Thoracic aorta (tissue), 2 donors: ENCODE results near the gene TGM2. TPM values are rescaled to one million over a fixed set of nuclear protein-coding genes. Genes with fewer than 3 reads are reported as not detected.

Experiments
- ATAC-seq: fragments of 150-250 bp; one replicate; pipeline ENCODE4 v1.8.0; 2017; ENCODE audit warnings: low read depth; ENCODE audit not compliant: insufficient number of reproducible peaks, low FRiP score
- DNase-seq: peaks from one replicate; pipeline ENCODE4 v3.0.0-alpha.2; 2020; ENCODE audit warnings: low spot score
- H3K27ac ChIP-seq, 2 donors: fragments of 200-600 bp; sonication (generic); 1 replicate in 1 of 2; 2 replicates in 1 of 2; pipeline ENCODE4 v1.5.1; 2016; ENCODE audit warnings: mild to moderate bottlenecking in 2 of 2, moderate library complexity in 2 of 2
- H3K27me3 ChIP-seq: fragments of 200-600 bp; sonication (generic); replicated peaks from 2 replicates; pipeline ENCODE4 v1.6.0; 2016; ENCODE audit warnings: mild to moderate bottlenecking; ENCODE audit not compliant: insufficient read depth
- H3K36me3 ChIP-seq: fragments of 200-600 bp; sonication (generic); one replicate; pipeline ENCODE4 v1.5.1; 2016
- H3K4me1 ChIP-seq, 2 donors: fragments of 200-600 bp; sonication (generic); 1 replicate in 1 of 2; 2 replicates in 1 of 2; pipeline versions ENCODE4 v1.5.1 to v1.6.0; 2016; ENCODE audit warnings: low read depth in 2 of 2, mild to moderate bottlenecking in 1 of 2; ENCODE audit not compliant: control insufficient read depth in 1 of 2
- H3K4me3 ChIP-seq: fragments of 200-600 bp; sonication (generic); 2 replicates; pipeline ENCODE4 v1.5.1; 2016; ENCODE audit warnings: mild to moderate bottlenecking
- H3K9me3 ChIP-seq: fragments of 200-600 bp; sonication (generic); 2 replicates; pipeline ENCODE4 v1.5.1; 2016
- CTCF ChIP-seq: fragments of 200-600 bp; sonication (generic); IDR thresholded peaks from one replicate; pipeline ENCODE4 v1.5.1; 2019; ENCODE audit warnings: antibody characterized with exemption
- total RNA-seq, 2 donors: library from RNA; depleted of rRNA; stranded (reverse); fragments of >200 nt; gene quantifications; one replicate each; pipeline versions ENCODE4 v1.1.0 to v1.2.3, GENCODE V29; 2016

The TGM2 gene
- total RNA-seq, 2 donors from 2014 or later, result 371 to 755 TPM

GRCh38 chr20:38202982-38203293 is 37.9 kb upstream of the TGM2 start:
- TF ChIP-seq CTCF, result no peak
- Histone ChIP-seq H3K27ac (no peak overlapping the region), H3K9me3 (no peaks in the 10 kb centered on the region), H3K4me1 (no peaks in the 10 kb centered on the region), H3K4me3 (no peak overlapping the region), H3K27me3 (no peaks in the 10 kb centered on the region), H3K36me3 (no peaks in the 10 kb centered on the region)
- DNase-seq (no peak), ATAC-seq (no peak)

DNA sequence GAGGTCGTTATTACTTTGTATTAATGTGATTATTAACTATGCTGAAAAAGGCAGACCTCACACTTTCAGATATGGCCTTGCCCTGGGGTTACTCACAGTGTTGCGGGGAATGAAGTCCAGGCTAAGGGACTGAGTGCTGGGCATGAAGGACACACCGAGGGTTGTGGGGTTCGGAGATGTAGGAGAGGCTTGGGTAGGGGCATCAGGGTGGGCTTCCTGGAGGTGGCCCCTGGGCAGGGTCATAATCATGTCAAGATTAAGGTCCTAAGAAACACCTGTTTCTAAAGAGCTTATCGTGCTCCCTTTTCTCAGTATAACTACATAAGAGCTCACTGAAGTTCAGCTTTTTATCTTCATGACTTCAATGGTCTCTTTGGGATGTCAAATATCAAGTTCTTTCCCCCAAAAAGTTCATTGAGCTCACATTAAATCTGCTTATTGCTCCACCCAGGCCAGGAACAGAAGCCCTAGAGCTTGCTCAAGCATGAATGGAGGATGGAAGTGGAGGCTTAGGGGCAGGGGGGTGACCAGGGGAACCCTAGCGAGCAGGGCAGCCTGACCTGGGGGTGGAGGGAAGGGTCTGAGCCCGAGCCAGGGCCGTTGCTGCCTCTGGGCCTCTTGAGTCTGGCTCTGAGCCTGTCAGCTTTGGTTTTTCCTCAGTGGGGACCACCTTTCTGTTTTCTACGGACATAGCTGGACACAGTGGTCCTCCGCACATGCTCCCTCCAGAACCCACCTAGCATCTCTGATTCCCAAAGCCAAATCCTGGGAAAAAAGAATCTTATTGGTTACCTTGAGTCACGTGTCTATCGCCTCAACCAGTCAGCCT is 37.3 kb upstream of the TGM2 start:
- no peak for ATAC-seq
- DNase-seq, result no peak

DNA sequence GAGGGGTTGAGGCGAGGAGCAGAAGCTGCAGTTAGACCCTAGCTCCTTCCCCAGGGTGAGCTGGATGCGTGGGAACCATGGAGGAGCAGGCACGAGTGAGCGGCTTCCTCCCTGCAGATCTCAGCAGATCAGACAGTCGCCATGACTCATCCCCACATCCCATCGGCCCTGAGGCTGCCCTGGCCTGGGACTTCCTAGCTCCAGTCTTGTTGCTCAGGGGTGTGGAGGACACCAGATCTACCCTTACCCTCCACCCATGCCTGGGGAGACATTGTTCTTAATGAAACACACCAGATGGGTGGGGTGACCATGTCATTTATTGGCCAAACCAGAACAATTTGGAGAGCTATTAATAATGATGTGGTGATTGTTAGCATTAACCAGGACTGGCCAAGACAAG is 36.3 kb upstream of the TGM2 start:
- ATAC-seq, result no peak
- Histone ChIP-seq H3K4me1 (peaks cover 2 to 6% of the 10 kb centered on the region in 2 donors), H3K27ac (no peak overlapping the region), H3K4me3 (no peak overlapping the region), H3K9me3 (no peaks in the 10 kb centered on the region), H3K36me3 (no peaks in the 10 kb centered on the region), H3K27me3 (no peaks in the 10 kb centered on the region)
- DNase-seq, result no peak
- TF ChIP-seq CTCF, result no peak

More for the DNA sequence above, 37.3 kb upstream of the TGM2 start:
- no peak overlapping the region for H3K27ac ChIP-seq
- no peak overlapping the region for H3K4me3 ChIP-seq
- TF ChIP-seq CTCF, result no peak
- H3K9me3 ChIP-seq, result no peaks in the 10 kb centered on the region
- H3K27me3 ChIP-seq, result no peaks in the 10 kb centered on the region
- H3K36me3 ChIP-seq, result no peaks in the 10 kb centered on the region
- no peaks in the 10 kb centered on the region for H3K4me1 ChIP-seq

DNA sequence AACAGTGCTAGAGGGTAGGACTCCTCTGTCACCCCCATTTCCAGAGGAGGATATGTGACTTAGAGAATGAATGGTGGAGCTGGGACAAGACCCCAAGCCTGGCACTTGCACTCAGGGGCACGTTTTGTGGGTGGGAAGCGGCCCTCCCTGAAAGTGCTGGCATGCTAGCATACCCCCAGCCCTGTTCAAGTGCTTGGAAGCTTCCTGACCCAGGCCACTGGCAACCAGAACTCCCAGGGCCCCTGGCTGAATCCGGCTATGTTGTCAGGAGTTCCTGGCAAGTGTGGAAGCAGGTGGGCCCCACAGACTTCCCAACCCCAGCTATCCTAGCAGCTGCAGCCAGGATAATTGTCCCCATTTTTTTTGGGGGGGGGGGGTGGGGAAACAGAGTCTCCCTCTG is 35.6 kb upstream of the TGM2 start:
- Histone ChIP-seq H3K27ac (no peak overlapping the region), H3K36me3 (no peaks in the 10 kb centered on the region), H3K4me3 (no peak overlapping the region), H3K27me3 (no peaks in the 10 kb centered on the region), H3K4me1 (peaks cover 2 to 13% of the 10 kb centered on the region in 2 donors), H3K9me3 (no peaks in the 10 kb centered on the region)
- ATAC-seq (no peak), DNase-seq (no peak)
- TF ChIP-seq CTCF, result no peak

DNA sequence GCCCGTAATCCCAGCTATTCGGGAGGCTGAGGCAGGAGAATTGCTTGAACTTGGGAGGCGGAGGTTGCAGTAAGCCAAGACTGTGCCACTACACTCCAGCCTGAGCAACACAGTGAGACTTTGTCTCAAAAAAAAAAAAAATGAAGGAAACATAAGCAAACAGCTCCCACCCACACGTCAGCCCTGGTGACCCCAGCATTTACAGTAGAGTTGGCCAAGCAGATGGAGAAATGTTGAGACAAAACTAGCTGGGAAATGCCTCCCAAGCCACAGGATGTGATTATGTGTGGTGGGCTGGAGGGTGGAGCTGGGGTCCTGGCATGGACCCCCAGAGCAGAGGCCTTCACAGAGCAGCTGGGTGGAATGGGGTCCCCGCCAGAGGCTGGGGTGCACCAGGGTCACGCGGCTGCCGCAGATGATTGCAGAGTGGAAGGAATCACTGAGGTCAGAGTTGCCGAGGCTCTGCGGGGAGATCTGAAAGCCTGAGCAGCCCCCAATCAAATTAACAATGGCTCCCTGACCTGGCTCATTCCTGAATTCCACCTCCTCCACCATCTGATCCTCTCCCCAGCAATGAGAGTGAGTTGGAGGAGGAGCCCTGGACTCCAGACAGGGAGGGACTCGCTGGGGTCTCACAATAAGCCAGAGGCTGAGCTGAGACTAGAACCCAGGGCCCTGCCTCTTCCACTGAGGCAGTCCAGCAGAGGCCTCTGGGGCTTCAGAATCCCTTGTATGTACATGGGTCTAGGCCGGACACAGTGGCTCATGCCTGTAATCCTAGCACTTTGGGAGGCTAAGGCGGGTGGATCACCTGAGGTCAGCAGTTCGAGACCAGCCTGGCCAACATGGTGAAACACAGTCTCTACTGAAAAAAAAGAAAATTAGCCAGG is 34.7 kb upstream of the TGM2 start:
- Histone ChIP-seq H3K4me3 (no peak overlapping the region), H3K36me3 (no peaks in the 10 kb centered on the region), H3K9me3 (no peaks in the 10 kb centered on the region), H3K4me1 (peaks cover 2 to 15% of the 10 kb centered on the region in 2 donors), H3K27ac (no peak overlapping the region), H3K27me3 (no peaks in the 10 kb centered on the region)
- no peak for TF ChIP-seq CTCF
- DNase-seq (no peak), ATAC-seq (no peak)
